Spleen (tissue), 11 donors: ENCODE results near the gene TCEANC2. TPM values are rescaled to one million over a fixed set of nuclear protein-coding genes. Genes with fewer than 3 reads are reported as not detected.

ENCODE experiments used
- DNase-seq: peaks from one replicate; pipeline ENCODE4 v3.0.0-alpha.2; 2020
- H3K27ac ChIP-seq, 8 donors: fragments of 200-600 bp; sonication (generic) in 7 of 8; 1 replicate in 4 of 8; 2 replicates in 4 of 8; pipeline versions ENCODE4 v1.5.0 to v1.8.0; 2016 to 2021; ENCODE audit warnings: inconsistent platforms in 4 of 8, mild to moderate bottlenecking in 4 of 8, moderate library complexity in 1 of 8
- H3K27me3 ChIP-seq, 7 donors: fragments of 200-600 bp; sonication (generic) in 6 of 7; replicated peaks in 1 of 7; 1 replicate in 4 of 7; 2 replicates in 3 of 7; pipeline versions ENCODE4 v1.5.0 to v1.8.0; 2016 to 2021; ENCODE audit warnings: inconsistent platforms in 3 of 7, mild to moderate bottlenecking in 1 of 7
- H3K36me3 ChIP-seq, 6 donors: fragments of 200-600 bp; sonication (generic) in 5 of 6; 1 replicate in 4 of 6; 2 replicates in 2 of 6; pipeline versions ENCODE4 v1.5.0 to v1.8.0; 2016 to 2021; ENCODE audit warnings: inconsistent platforms in 2 of 6
- H3K4me1 ChIP-seq, 6 donors: fragments of 200-600 bp; sonication (generic) in 5 of 6; 1 replicate in 3 of 6; 2 replicates in 3 of 6; pipeline versions ENCODE4 v1.5.0 to v1.8.0; 2016 to 2021; ENCODE audit warnings: inconsistent platforms in 3 of 6
- H3K4me3 ChIP-seq, 8 donors: fragments of 200-600 bp; sonication (generic) in 7 of 8; 1 replicate in 4 of 8; 2 replicates in 4 of 8; pipeline versions ENCODE4 v1.5.0 to v1.8.0; 2016 to 2021; ENCODE audit warnings: inconsistent platforms in 4 of 8, mild to moderate bottlenecking in 4 of 8, moderate library complexity in 2 of 8
- H3K9me3 ChIP-seq, 8 donors: fragments of 200-600 bp; sonication (generic) in 7 of 8; 1 replicate in 4 of 8; 2 replicates in 4 of 8; pipeline versions ENCODE4 v1.5.0 to v1.8.0; 2016 to 2021; ENCODE audit warnings: inconsistent platforms in 4 of 8
- POLR2A ChIP-seq, 3 donors: fragments of 450-650 bp; IDR thresholded peaks; one replicate each; pipeline ENCODE4 v1.5.1; 2017; ENCODE audit warnings: antibody characterized with exemption in 3 of 3, mild to moderate bottlenecking in 1 of 3
- POLR2AphosphoS5 ChIP-seq, 3 donors: sonication (generic); formaldehyde crosslinking; IDR thresholded peaks; one replicate each; pipeline ENCODE4 v1.5.1; 2017; ENCODE audit warnings: antibody characterized with exemption in 3 of 3
- WGBS, 5 donors: extraction: QIAGEN DNeasy Blood & Tissue Kit in 3 of 5; methylation state at CpG; one replicate each; pipeline versions ENCODE4 v1.1.5 to v1.1.7; 2013 to 2018; 5-methylcytosine and 5-hydroxymethylcytosine counted together
- intact Hi-C: fragments of 100-400 bp; cut with DNase I; formaldehyde crosslinking; loops from one replicate; pipeline ENCODE4 v1.15.0; 2023; ENCODE audit warnings: low total_unique reads
- polyA plus RNA-seq, 3 donors: library from polyadenylated mRNA; stranded (reverse); fragments of 200-250 nt; gene quantifications; one replicate each; pipeline ENCODE4 v1.2.1, GENCODE V29; 2013
- total RNA-seq, 7 donors: library from RNA; depleted of rRNA in 3 of 7; stranded (reverse); fragments of >200 nt in 3 of 7; fragmentation: NEBNext Ultra II Directional in 4 of 7; extraction: Animal tissue kit (Norgen Biotek cat#: 25700) in 4 of 7; gene quantifications; one replicate each; pipeline versions ENCODE4 v1.1.0 to v1.2.1, GENCODE V29; 2016 to 2021
- TF ChIP-seq, protein P1 (sequence below), 11 experiments: fragments of 200-600 bp in 7 of 11; fragments of 450-650 bp in 4 of 11; sonication (generic) in 4 of 11; IDR thresholded peaks in 8 of 11; conservative IDR thresholded peaks in 3 of 11; 1 replicate in 7 of 11; 2 replicates in 4 of 11; pipeline versions ENCODE4 v1.4.0 to v1.8.0; 2016 to 2021; ENCODE audit warnings: antibody characterized with exemption in 11 of 11, inconsistent platforms in 4 of 11, mild to moderate bottlenecking in 1 of 11
- donor health status: healthy with polysubstance abuse.
- donor health status: DM: no; HTN: no; CAD: no; lungs with moderate emphysema.
- donor health status: DM: no; HTN: no; CAD: no.
- donor health status: Bipolar disorder and iron deficiency.
- donor health status: healthy.
- donor health status: DM: no; HTN: no; CAD: no.
- donor health status: DM: yes; HTN: yes; CAD: no.

The TCEANC2 gene
- total and polyA plus RNA-seq, 10 donors = 1.9 to 12.7 (median 6.4) TPM

DNA sequence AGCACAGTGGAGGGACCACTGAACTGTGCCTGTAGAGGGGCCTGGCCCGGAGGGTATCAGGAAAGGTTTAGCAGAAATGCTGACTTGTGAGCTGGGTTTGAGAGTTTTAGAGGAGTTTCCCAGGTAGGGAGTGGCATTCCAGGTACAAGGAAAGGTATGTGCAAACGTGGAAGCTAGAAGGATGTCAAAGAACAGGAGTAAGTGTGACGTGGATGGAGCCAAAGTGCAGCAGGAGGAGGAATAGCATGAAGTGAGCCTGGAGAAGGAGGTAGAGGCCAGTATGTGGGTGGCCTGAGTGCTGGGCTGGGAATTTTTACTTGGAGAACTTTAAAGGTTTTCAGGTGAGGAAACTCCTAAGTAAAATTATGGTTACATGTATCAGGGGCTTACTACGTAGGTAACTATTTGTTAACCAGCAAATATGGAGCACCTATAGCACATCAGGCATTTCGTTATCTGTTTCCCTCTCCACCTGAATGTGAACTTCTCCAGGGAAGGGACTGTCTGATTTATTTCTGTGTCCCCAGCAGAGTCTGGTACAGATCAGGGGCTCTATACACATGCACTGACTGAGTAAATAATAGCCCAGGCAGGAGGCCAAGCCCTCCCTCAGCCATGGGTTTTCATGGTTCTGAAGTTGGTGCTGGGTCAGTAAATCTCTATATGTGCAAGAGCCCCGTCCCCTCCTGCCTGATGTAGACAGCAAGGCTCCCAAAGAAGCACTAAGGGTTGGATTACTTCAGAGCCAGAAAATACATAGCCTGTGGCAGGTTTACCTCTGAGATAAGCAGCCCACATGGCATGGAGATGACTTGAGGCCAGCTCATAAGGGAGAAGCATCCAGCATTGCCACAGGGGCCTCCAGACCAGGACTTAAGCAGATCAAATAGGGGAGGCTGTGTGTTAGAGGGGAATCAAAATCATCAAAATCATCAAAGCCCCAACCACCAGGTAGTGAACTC is 56.0 kb downstream of the TCEANC2 start:
- Histone ChIP-seq H3K4me1 (peaks cover 0 to 20% (median 12%) of the 10 kb centered on the region in 6 donors), H3K9me3 (no peaks in the 10 kb centered on the region), H3K36me3 (no peaks in the 10 kb centered on the region), H3K27ac (no peak overlapping the region), H3K27me3 (no peaks in the 10 kb centered on the region), H3K4me3 (no peak overlapping the region)
- intact Hi-C loops = no loop called here
- TF ChIP-seq, protein P1, sequence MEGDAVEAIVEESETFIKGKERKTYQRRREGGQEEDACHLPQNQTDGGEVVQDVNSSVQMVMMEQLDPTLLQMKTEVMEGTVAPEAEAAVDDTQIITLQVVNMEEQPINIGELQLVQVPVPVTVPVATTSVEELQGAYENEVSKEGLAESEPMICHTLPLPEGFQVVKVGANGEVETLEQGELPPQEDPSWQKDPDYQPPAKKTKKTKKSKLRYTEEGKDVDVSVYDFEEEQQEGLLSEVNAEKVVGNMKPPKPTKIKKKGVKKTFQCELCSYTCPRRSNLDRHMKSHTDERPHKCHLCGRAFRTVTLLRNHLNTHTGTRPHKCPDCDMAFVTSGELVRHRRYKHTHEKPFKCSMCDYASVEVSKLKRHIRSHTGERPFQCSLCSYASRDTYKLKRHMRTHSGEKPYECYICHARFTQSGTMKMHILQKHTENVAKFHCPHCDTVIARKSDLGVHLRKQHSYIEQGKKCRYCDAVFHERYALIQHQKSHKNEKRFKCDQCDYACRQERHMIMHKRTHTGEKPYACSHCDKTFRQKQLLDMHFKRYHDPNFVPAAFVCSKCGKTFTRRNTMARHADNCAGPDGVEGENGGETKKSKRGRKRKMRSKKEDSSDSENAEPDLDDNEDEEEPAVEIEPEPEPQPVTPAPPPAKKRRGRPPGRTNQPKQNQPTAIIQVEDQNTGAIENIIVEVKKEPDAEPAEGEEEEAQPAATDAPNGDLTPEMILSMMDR (IDR thresholded peaks at IDR 0.05 in 8 of 11, conservative IDR thresholded peaks at IDR 0.05 in 3 of 11) = no peak
- TF ChIP-seq POLR2AphosphoS5 (IDR thresholded peaks at IDR 0.05) = no peak
- DNase-seq = no peak
- 88 to 93% (median 90%) methylated on average over 6 of the region's 6 CpGs for WGBS, 5 donors

DNA sequence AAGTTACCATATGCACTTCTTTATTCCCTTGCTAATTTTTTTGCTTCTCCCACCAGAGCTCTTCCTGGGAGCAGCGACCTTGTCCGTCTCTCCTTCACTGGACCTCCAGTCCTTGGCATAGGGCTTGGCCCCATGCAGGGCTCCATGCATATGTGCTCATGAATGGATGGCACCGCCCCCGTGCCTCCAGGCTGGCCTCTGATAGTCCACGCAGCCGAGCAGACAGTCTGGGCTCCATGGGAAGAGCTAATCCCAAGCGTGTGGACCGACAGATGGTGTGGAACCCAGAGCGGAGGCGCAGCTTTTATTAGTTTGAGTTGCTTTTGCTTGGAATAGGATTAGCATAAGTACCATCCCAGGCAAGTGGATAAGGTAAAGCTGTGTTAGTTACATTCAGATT is 57.6 kb downstream of the TCEANC2 start:
- intact Hi-C loops = no loop called here
- 88 to 98% (median 97%) methylated on average over 10 of the region's 10 CpGs for WGBS, 5 donors
- no peak for DNase-seq

DNA sequence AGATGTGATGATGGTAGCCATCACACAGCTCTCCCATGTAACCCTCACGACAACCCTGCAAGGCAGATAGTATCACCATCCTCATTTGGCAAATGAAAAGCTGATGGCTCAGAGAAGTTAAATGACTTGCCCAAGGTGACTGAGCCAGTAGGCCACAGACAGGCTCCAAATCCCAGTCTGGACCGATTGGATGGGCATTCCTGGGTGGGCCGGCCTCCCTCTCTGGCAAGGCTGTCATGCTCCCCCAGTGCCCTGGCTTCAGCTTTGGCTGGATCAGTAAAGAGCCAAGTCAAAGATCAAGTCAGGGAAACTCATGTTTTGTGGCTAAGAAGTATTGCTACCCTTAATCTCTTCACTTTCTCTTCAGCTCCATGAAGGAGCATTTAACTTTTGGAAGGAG is 58.2 kb downstream of the TCEANC2 start:
- peak overlapping the region in 2 of 8 donors; percentile 53 to 72 for H3K27ac ChIP-seq
- H3K4me1 ChIP-seq = peaks cover 0 to 20% (median 12%) of the 10 kb centered on the region in 6 donors
- no peaks in the 10 kb centered on the region for H3K27me3 ChIP-seq
- intact Hi-C loops = no loop called here
- no peak for DNase-seq
- no peaks in the 10 kb centered on the region for H3K36me3 ChIP-seq
- TF ChIP-seq POLR2AphosphoS5 (IDR thresholded peaks at IDR 0.05) (no peak), POLR2A (IDR thresholded peaks at IDR 0.05) (no peak)
- TF ChIP-seq, protein P1 (IDR thresholded peaks at IDR 0.05 in 8 of 11, conservative IDR thresholded peaks at IDR 0.05 in 3 of 11) = no peak
- H3K4me3 ChIP-seq = no peak overlapping the region
- no peaks in the 10 kb centered on the region for H3K9me3 ChIP-seq
- 70 to 94% (median 89%) methylated on average over 2 to 3 of the region's 3 CpGs for WGBS, 5 donors

More for the DNA sequence above, 57.6 kb downstream of the TCEANC2 start:
- Histone ChIP-seq H3K27me3 (no peaks in the 10 kb centered on the region), H3K4me3 (no peak overlapping the region), H3K36me3 (no peaks in the 10 kb centered on the region), H3K9me3 (no peaks in the 10 kb centered on the region), H3K27ac (no peak overlapping the region), H3K4me1 (peaks cover 0 to 20% (median 12%) of the 10 kb centered on the region in 6 donors)
- no peak for TF ChIP-seq POLR2AphosphoS5 (IDR thresholded peaks at IDR 0.05)
- TF ChIP-seq, protein P1 (IDR thresholded peaks at IDR 0.05 in 8 of 11, conservative IDR thresholded peaks at IDR 0.05 in 3 of 11) = no peak
- no peak for TF ChIP-seq POLR2A (IDR thresholded peaks at IDR 0.05)

DNA sequence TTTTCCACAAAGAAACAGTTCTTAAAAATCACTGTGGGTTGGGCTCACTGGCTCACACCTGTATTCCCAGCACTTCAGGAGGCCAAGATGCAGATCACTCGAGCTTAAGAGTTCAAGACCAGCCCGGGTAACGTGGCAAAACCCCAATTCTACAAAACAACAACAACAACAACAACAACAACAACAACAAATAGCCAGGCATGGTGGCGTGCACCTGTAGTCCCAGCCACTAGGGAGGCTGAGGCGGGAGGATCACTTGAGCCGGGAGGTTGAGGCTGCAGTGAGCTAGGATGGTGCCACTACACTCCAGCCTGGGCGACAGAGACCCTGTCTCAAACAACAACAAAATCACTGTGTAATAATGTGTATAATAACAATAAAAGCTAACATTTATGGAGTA is 58.6 kb downstream of the TCEANC2 start:
- no peaks in the 10 kb centered on the region for H3K27me3 ChIP-seq
- intact Hi-C loops = no loop called here
- H3K4me1 ChIP-seq = peaks cover 0 to 20% (median 12%) of the 10 kb centered on the region in 6 donors
- no peak overlapping the region for H3K4me3 ChIP-seq
- WGBS, 5 donors = 91 to 95% (median 92%) methylated on average over 7 of the region's 7 CpGs
- H3K9me3 ChIP-seq = no peaks in the 10 kb centered on the region
- peak; percentile 33 for DNase-seq
- peak overlapping the region in 5 of 8 donors; percentile 41 to 72 (median 62) for H3K27ac ChIP-seq
- no peaks in the 10 kb centered on the region for H3K36me3 ChIP-seq
- TF ChIP-seq POLR2AphosphoS5 (IDR thresholded peaks at IDR 0.05) (no peak), POLR2A (IDR thresholded peaks at IDR 0.05) (no peak)
- TF ChIP-seq, protein P1 (IDR thresholded peaks at IDR 0.05 in 8 of 11, conservative IDR thresholded peaks at IDR 0.05 in 3 of 11) = no peak
